Skin of body (tissue), 2 donors: ENCODE results near the gene SLC12A3. TPM values are rescaled to one million over a fixed set of nuclear protein-coding genes. Genes with fewer than 3 reads are reported as not detected.
"Not testable (repeated sequence)": the region's sequence is repeated elsewhere in the genome, so short reads cannot be mapped to it uniquely, and the experiment has no call there.

ENCODE experiments used
- DNase-seq: peaks from one replicate; lab custom pipeline; 2025; lab: John Stamatoyannopoulos, UW
- total RNA-seq: library from RNA; depleted of rRNA; stranded (reverse); fragments of >200 nt; gene quantifications from one replicate; pipeline ENCODE4 v1.2.3, GENCODE V29; 2014

SLC12A3 gene
- total RNA-seq, 1 donor from 2014 or later, result not detected

DNA sequence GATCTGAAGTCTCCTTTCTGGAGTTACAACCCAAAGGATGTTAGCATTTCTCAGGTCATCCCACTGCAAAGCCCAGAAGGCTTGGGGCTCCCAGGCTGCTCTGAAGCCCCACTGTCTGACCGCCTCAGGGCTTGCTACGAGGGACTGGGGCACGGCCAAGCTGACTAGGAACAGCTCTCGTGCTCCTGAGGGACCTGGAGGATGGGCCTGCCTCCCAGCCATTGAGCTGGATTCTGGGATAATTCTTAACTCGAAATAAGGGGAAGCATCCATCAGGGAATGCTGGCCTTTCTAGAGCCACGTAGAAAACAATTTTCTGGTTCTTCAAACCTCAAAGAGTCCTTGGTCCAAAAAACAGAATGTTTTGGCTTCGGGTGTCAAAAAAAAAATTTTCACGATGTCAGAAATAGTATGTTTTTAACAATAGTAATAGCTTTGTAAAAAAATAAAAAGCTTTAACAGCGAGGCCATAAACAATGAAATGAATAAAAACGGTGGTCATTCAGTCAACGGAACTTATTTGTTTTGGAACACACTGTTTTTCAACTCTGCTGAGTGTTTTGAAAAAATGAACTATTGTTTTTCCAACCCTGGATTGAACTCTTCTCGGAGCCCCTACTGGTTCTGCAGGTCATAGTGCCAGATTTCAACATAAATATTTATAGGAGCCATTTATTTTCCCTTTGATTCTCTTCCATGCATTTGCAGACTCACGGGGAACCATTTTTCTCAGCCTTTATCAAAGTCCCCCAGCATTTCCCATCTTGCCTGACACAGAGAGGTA lies 50.5 kb downstream of the SLC12A3 start:
- DNase-seq, result no peak

DNA sequence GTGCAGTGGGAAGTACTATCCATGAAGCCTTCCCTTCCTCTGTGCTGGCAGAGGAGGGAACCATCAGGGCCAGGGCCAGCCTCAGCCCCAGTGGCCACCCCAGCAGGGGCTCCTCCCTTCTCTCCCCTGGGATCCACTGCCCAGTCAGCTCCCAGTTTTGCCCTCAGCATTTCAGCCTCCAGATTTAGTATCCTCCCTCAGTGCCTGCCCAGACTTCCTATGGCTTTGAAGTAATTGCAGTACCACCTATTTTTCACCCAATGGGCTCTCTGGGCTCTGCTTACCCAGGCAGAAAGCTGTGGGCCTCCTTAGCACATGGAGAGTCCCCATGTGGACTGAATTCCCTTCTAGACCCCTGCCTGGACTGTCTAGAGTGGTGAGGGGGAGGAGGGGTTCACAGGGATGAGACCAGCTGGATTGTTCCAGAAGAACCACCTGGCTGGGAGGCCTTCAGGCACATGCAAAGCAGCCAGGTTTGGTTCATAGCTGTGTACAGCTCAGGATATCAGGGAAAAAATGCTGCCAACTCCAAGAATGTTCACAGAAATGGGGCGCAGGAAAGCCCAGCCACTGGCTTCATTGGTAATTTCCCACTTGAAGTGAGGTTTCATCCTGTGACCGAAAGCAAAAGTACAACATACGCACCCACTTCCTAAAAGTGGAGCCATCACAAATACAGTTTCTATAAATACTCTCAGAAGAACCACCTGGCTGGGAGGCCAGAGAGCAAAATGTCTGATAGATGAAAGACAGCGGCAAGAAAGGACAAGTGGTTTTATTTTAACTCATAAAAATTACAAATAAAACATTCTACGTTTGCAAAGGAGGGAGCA lies 51.8 kb downstream of the SLC12A3 start:
- DNase-seq, result no peak

DNA sequence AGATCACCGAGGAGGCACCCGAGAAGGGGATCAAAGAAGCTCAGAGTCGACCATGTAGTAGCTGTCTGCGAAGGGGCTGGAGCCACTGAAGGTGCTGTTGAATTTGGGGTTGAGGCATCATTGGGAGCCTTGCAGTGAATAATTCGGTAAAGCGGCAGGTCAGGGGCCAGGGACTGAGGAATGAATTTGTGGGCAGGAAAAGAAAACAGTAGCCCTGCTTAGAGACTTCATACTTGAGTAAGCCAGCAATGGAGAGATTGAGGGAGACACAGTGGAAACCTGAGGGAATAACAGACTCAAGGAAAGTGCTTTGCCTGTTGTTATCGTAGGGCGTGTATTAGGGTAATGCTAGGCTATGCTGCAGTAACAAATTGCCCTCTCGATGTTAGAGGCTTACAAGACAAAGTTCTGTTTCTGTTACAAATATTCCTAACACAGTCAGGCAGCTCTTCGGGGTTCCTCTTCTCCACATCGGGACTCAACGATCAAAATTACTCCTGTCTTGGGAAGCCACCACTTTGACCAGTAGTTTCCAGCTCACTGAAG lies 53.5 kb downstream of the SLC12A3 start:
- DNase-seq, result no peak

DNA sequence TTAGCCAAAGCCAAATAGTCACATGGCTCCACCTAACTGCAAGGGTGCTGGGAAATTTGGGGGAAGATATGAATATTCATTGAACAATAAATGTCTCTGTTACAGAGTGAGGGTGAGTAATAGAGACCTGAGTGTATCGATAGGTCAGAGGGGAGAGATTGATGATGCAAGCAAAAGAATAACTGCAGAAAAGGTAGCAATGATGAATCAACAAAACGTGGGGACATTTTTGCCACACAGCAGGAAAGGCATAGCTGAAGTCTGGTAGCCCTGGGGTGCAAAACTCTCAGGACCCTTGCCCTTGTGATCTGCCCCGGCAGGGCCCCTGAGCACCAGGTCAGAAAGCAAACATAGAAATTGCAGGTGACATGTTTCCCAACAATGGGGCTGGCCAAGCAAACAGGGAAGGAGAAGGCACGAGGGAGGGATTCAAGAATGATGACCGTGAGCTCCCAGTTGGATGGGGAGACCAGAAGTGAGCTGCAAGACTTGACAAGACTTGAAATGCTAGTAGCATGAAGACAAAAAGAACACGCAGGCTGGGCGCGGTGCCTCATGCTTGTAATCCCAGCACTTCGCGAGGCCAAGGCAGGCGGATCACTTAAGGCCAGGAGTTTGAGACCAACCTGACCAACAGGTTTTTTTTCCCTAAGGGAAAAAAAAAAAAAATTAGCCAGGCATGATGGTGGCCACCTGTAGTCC lies 54.2 kb downstream of the SLC12A3 start:
- DNase-seq, result no peak

DNA sequence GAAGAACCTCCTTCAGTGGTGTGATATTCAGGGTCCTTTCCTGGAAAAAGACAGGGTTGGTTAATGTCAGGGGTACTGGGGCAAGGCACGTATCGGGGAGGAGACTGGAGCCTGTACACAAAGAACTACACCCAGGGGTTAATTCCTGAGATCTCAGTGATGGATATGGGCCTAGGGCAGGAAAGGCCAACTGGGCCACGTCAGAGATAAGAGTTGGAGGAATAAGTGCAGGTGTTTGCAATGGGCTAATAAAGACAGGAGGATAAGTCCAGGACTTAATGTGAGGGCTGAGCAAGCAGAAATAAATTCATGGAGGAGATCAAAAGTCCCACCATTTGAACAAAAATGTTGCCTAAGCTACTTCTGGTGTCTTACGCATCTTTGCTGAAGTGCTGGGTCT lies 56.6 kb downstream of the SLC12A3 start:
- DNase-seq, result no peak

DNA sequence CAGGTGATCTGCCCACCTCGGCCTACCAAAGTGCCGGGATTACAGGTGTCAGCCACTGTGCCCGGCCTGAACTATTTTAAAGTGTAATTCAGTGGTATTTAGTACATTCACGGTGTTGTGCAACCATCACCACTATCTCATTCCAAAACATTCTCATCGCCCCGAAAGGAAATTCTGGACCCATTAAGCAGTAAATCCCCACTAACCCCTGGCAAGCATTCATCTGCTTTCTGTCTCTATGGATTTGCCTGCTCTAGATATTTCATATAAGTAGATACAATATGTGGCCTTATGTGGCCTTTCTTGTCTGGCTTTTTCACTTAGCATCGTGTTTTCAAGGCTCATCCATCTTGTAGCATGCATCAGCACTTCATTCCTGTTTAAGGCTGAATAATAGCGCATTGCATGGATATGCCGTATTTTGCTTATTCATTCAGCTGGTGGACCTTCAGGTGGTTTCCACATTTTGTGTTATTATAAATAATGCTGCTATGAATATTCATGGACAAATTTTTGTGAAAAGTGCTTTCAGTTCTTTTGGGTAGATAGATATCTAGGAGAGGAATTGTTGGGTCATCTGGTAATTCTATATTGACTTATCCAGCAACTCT lies 58.6 kb downstream of the SLC12A3 start:
- DNase-seq, result no peak

DNA sequence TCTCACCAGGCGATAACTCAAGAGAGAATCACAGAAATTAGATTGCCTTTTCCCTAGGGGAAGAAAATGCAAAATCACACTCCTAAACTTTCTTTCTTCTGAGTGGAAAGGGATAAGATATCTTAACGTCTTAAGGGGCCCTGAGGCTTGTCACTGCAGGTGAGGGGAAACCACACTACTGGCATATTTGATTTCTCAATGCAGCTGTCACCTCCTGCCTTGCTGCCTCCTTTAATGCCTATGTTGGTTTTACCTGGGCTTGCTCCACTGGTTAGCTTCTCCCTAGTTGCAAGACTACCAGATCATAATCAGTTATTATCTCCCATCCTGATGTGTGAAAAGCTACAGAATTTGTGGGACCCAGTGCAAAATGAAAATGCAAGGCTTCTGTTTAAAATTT lies 62.5 kb downstream of the SLC12A3 start:
- DNase-seq, result no peak

DNA sequence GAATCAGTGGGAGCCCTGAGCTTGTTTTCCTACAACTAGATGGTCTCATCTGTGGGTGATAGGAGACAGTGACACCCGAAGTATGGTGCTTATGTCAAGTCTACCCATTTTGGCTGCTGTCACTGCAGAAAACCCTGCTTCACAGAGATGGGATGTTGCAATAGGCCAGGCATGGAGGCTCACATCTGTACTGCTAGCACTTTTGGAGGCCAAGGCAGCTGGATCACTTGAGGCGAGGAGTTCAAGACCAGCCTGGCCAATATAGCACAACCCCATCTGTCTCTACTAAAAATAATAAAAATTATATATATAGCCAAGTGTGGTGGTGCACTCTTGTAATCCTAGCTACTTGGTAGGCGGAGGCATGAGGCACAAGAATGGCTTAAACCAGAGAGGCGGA lies 64.6 kb downstream of the SLC12A3 start:
- no peak for DNase-seq

DNA sequence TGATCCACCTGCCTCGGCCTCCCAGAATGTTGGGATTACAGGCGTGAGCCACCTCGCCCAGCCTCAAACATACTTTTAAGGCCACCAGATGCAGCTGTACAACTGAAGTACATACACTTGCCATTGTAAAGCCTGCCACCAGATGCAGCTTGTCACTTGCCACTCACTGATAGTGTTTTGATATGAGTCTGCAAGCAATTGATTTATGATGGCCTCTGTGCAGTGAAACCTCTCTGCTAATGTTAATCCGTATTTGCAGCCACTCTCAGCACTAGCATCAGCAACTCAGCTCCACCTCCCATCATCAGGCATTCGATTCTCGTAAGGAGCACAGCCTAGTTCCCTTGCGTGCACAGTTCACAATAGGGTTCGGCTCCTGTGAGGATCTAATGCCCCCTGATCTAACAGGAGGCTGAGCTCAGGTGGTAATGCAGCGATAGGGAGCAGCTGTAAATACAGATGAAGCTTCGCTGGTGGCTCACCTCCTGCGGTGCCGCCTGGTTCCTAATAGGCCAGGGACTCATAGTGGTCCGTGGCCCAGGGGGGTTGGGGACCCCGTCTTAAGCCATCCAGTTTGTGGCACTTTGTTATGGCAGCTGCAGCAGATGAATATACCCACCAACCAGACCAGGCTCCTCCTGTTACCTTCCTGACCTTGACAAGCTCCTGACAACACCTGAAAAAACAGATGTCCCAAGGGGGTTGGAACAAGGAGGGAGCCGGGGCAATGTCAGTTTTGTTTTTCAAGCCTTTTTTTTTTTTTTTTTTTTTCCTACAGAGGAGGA lies 65.7 kb downstream of the SLC12A3 start:
- no peak for DNase-seq

DNA sequence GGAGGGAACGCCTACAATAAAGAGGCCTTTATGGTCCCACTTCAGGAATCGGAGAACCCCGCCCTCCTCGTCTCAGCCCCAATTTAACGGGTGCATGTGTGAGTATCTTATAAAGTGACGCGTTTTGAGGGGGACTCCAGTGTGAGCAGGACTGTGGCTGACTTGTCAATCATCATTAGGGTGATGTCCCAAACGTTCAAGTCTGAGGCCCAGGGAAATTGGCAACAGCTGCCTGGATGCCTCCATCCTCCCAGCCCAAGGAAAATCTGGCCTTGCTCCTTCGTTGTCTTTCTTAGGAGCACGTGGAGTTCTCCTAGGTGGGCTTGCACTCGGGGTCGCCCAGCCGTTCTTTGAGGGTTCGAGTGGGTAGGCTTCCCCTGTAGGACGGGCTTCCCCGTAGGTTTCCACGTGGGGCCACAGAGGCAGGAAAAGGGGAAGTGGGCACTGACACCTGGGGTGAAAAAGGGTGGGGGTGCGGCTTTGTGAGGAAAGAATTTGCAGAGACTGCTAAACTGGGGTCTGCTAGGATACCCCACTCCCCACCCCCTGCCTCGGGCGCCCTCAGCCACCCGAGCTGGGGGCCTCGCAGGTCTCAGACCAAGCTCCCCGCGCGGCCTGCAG lies 66.4 kb downstream of the SLC12A3 start:
- peak; percentile 43 for DNase-seq

DNA sequence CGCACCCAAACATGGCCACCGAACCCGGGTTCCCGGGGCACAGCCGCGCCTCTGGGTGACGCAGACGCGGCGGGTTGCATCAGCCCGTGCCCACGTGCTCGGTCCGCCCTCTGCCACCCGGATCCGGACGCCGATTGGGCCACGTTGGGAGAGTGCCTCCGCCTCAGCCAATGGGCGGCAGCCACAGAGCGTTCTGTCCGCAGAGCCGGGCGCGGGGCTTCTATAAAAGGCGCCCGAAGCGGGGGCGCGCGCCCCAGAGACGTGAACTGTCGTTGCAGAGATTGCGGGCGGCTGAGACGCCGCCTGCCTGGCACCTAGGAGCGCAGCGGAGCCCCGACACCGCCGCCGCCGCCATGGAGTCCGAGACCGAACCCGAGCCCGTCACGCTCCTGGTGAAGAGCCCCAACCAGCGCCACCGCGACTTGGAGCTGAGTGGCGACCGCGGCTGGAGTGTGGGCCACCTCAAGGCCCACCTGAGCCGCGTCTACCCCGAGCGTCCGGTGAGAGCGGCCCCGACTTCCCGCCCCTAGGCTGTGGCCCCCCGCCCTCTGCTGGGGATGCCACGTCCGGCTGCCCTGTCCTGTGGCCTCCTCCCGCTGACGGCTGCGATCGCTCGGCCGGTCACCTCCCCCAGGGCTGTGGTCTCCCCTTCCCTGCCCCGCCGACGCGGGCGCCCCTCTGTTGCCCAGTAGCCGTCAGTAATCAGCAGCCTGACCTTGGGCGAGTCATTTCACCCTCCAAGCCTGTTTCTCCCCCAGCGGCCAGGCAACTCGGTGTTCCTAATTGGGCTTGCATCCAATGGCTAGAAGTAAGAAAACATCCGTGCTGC lies 67.1 kb downstream of the SLC12A3 start, which contains the start of gene HERPUD1:
Gene HERPUD1, plus strand, starts transcription at position 251 of the 829 bp plus-strand sequence. Its CDS starts 103 bp downstream, at position 354.
- DNase-seq, result peak; percentile 97

DNA sequence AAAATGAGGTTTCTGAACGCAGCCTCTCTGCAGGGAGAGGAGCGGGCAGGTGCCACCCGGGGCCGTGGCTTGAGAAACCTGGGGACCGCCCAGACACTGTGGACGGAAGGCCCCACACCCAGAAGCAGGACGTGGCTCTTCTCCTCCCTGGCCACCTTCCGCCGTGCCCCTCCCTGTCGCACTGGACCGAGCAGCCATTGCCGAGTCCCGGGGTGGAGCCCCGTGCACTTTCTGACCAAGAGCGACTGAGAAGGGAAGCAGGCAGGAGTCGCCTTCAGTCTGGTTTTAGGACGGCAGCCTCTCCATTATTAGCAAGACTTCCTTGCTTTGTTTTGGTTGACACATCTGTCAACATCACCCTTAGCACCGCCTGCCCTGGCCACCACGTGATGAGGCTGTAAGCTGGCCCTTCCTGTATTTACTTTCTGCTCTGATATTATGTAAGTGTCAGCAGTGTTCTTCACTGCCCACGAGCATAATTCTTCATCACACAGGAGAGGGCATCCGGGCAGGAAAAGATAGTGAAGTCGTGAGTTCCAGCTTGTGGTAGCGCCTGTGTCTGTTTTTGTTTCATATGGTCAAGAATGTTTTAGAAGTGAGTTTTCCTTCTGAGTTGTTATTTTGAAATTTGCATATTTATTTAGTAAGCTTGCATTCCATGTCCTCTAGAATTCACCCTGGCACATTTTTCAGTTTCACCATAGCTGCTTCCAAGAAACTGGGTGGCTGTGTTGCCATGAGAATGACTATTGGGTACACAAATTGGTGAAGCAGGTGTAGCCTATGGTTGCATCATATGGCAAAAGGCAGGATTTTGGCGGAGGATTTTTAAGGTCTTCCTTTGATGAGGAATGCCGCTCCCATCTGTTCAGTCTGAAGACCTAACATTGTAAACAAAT lies 68.0 kb downstream of the SLC12A3 start:
- DNase-seq, result peak; percentile 65

DNA sequence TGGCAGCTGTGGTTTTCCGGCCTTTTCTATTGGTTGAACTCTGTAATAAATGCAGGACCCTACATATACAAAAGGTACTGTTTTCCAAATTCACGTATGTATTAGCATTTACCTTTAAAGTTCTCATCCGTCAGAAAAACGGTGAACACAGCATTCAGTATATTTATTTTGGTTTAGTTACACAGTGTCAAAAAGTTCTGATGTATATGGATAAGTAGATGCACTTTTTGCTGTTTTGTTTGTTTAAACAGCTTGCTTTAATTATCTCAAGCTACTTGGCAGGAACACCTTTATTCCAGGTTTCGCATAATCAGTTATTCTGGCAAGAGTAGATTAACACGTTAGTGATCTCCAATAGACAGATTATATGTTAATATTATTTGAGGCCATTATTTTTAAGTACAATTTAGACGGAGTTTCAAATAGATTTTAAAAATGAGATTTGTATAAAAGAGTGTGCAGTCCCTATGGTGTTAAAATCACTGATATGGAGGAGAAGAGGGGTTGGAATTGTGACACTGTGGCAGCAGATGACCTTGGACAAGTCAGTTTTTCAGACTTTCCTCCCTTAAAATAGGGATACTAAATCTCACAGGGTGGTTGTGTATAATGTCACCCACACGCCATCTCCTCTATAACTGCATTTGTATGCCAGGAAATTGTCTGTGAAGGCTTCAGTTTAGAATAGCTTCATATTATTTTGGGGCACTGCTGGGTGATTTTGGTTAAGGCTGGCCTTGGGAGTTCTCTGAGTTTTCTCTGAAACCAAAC lies 69.0 kb downstream of the SLC12A3 start:
- peak; percentile 42 for DNase-seq

DNA sequence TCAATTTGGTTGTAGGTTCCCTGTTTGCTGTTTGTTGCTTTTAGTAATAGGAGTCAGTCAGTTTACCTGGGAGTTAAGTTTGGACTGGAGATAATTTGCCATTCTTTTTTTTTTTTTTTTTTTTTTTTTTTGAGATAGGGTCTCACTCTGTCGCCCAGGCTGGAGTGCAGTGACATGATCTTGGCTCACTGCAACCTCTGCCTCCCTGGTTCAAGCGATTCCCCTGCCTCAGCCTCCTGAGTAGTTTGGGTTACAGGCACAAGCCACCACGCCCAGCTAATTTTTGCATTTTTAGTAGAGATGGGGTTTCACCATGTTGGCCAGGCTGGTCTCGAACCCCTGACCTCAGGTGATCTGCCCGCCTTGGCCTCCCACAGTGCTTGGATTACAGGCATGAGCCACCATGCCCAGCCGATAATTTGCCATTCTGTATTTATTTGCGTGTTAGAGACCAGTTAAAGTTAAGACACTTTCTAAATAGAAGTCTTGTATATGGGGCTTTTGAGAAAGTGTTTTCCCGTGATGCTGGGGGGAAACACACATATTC lies 69.7 kb downstream of the SLC12A3 start:
- not testable (repeated sequence) for DNase-seq

DNA sequence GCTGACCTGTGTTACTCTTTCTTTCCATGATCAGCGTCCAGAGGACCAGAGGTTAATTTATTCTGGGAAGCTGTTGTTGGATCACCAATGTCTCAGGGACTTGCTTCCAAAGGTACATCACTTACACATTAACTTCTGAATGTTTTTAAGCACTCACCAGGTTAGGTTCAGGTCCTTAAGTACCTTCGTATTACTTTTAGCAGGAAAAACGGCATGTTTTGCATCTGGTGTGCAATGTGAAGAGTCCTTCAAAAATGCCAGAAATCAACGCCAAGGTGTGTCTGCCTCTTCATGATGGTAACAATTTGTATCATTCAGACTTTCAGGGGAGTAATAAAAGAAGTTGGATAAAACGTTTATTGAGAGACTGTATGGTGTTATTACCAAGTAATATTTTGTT lies 70.2 kb downstream of the SLC12A3 start:
- DNase-seq, result no peak

DNA sequence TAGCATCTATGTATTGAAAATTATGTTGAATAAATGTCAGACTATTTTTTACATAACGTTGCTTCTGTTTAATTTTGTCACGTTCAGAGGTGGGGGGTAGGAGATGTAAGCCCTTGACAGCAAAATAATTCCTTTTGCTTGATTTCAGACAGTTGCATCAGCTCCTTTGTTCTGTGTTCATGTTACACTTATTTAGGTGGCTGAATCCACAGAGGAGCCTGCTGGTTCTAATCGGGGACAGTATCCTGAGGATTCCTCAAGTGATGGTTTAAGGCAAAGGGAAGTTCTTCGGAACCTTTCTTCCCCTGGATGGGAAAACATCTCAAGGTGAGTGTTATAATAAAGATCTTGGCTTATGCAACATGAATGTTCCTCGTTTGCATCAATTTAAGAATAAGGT lies 71.5 kb downstream of the SLC12A3 start:
- no peak for DNase-seq

DNA sequence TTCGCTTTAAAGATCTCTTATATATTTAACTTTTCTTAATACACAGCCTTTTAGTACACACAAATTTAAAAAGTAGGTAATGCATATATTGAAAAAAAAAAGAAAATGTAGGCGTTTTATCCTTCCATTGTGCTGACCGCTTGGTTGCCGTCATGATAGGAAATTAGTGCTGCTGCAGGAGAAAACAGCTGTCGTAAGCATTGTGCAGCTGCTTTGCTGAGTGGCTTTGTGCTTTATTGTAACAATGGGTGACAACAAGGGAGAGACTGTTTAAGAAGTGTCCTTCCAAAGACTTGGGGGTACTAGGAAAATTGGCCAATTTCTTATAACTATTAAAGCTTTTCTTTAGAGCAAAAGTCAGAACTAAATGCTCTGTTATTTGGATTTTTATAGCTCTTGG lies 71.9 kb downstream of the SLC12A3 start:
- no peak for DNase-seq
